ENCODE measurements around the gene LAMA3.

DNA sequence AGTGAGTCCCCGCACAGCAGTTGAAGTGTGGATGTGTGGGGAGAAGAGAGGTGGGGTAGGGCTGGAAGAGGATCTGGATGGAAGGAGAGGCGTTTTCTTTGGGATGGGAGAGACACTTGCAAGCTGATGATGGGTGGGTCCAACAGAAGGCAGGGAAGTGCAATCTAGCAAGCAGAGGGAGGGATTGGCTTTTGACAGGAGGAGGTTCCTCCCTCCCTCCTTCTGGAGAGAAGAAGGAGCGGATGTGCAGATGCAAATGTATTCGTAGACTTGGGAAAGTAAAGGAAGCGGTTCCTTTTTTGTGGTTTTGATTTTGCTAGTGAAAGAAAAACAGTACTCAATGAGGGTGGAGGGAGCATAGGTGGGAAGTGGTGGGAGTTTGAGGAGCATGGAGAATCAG, 48.9 kb downstream of the LAMA3 start:
- no peak for TF ChIP-seq CTCF (conservative IDR thresholded peaks at IDR 0.05 in 1 of 2, IDR thresholded peaks at IDR 0.05 in 1 of 2; ENCODE audit: low read depth in 1 of 2, low read length in 2 of 2)
- TF ChIP-seq EZH2 (IDR thresholded peaks at IDR 0.05; ENCODE audit: low read length, missing control alignments): no peak
